SK-N-SH (cell line): ENCODE measurements around the gene PCSK7. TPM values are rescaled to one million over a fixed set of nuclear protein-coding genes. Genes with fewer than 3 reads are reported as not detected.
A peak's percentile ranks its signal among the peaks of the same experiment; 100 is the strongest.

Source experiments
- CTCF ChIA-PET: fragments of 300-600, 350-600 bp; formaldehyde crosslinking; extraction: SDS; loops from one replicate; lab custom pipeline; 2021; lab: Yijun Ruan, JAX
- POLR2A ChIA-PET: fragments of 350-600 bp; sonication (Branson Sonifier 250); formaldehyde crosslinking; extraction: SDS; loops from one replicate; lab custom pipeline; 2020; ENCODE audit warnings: antibody characterized with exemption, inconsistent platforms; lab: Yijun Ruan, JAX
- DNase-seq: peaks from one replicate; pipeline ENCODE4 v3.0.0; 2012
- H2AFZ ChIP-seq: fragments of 200-600 bp; sonication (generic); 2 replicates; pipeline ENCODE4 v1.8.1; 2016; ENCODE audit warnings: antibody characterized with exemption, mild to moderate bottlenecking, low read depth
- H3F3A ChIP-seq: fragments of 200-600 bp; sonication (generic); replicated peaks from 2 replicates; pipeline ENCODE3; 2016; ENCODE audit warnings: antibody characterized with exemption, mild to moderate bottlenecking; ENCODE audit not compliant: insufficient read depth
- H3K27ac ChIP-seq, 2 experiments: fragments of 200-500 bp in 1 of 2; fragments of 200-600 bp in 1 of 2; sonication (Bioruptor generic) in 1 of 2; sonication (generic), shearing (Covaris generic) in 1 of 2; 2 replicates each; pipeline versions ENCODE4 v1.5.1 to v1.6.1; 2014 to 2016; ENCODE audit warnings: low read depth in 2 of 2, inconsistent platforms in 1 of 2, low read length in 1 of 2, mild to moderate bottlenecking in 1 of 2, mixed read lengths in 1 of 2
- H3K27me3 ChIP-seq: fragments of 200-600 bp; sonication (generic), shearing (Covaris generic); 2 replicates; pipeline ENCODE4 v1.6.1; 2016; ENCODE audit warnings: mixed run types; ENCODE audit not compliant: insufficient read depth
- H3K36me3 ChIP-seq, 2 experiments: fragments of 200-500 bp in 1 of 2; fragments of 200-600 bp in 1 of 2; sonication (Bioruptor generic) in 1 of 2; sonication (generic) in 1 of 2; replicated peaks in 1 of 2; 2 replicates each; pipeline versions ENCODE3 to v1.5.1; 2014 to 2016; ENCODE audit warnings: low read length in 1 of 2, mild to moderate bottlenecking in 1 of 2; ENCODE audit not compliant: insufficient read depth in 2 of 2, control insufficient read depth in 1 of 2
- H3K4me1 ChIP-seq, 2 experiments: fragments of 200-500 bp in 1 of 2; fragments of 200-600 bp in 1 of 2; sonication (Bioruptor generic) in 1 of 2; sonication (generic), shearing (Covaris generic) in 1 of 2; 2 replicates each; pipeline versions ENCODE4 v1.5.1 to v1.6.1; 2014 to 2016; ENCODE audit warnings: low read depth in 1 of 2, low read length in 1 of 2, mixed run types in 1 of 2; ENCODE audit not compliant: insufficient read depth in 2 of 2, control insufficient read depth in 1 of 2
- H3K4me2 ChIP-seq: fragments of 200-600 bp; sonication (generic), shearing (Covaris generic); 2 replicates; pipeline ENCODE4 v1.6.1; 2017; ENCODE audit warnings: mixed run types
- H3K4me3 ChIP-seq, 2 experiments: fragments of 200-500 bp in 1 of 2; fragments of 200-600 bp in 1 of 2; sonication (Bioruptor generic) in 1 of 2; sonication (generic), shearing (Covaris generic) in 1 of 2; 2 replicates each; pipeline versions ENCODE4 v1.5.1 to v1.8.1; 2014 to 2016; ENCODE audit warnings: low read depth in 2 of 2, inconsistent platforms in 1 of 2, low read length in 1 of 2, mild to moderate bottlenecking in 1 of 2, mixed read lengths in 1 of 2, moderate library complexity in 1 of 2
- H3K79me2 ChIP-seq: fragments of 200-600 bp; sonication (generic); 2 replicates; pipeline ENCODE4 v1.8.1; 2017; ENCODE audit warnings: mild to moderate bottlenecking; ENCODE audit not compliant: insufficient read depth
- H3K9ac ChIP-seq: fragments of 200-600 bp; sonication (generic); 2 replicates; pipeline ENCODE4 v1.6.1; 2017; ENCODE audit warnings: mixed run types
- H3K9me2 ChIP-seq: fragments of 200-600 bp; sonication (generic); 2 replicates; pipeline ENCODE4 v1.6.1; 2017; ENCODE audit warnings: mixed run types
- H3K9me3 ChIP-seq: fragments of 200-600 bp; sonication (generic); 2 replicates; pipeline ENCODE4 v1.6.1; 2017; ENCODE audit warnings: mixed run types, mild to moderate bottlenecking, moderate library complexity
- H4K20me1 ChIP-seq: fragments of 200-600 bp; sonication (generic); 2 replicates; pipeline ENCODE4 v1.6.1; 2017; ENCODE audit warnings: mild to moderate bottlenecking, mixed run types; ENCODE audit not compliant: insufficient read depth
- CHD2 ChIP-seq: fragments of 150-350 bp; IDR thresholded peaks from 2 replicates; pipeline ENCODE4 v1.6.1; 2018; ENCODE audit warnings: low read length; ENCODE audit not compliant: partially characterized antibody
- ELF1 ChIP-seq: IDR thresholded peaks from 2 replicates; pipeline ENCODE4 v1.4.0; 2012
- EP300 ChIP-seq, 2 experiments: IDR thresholded peaks; 2 replicates each; pipeline versions ENCODE4 v1.4.0 to v1.6.1; 2012; ENCODE audit warnings: borderline replicate concordance in 1 of 2, low read depth in 1 of 2, low read length in 1 of 2
- EZH2phosphoT487 ChIP-seq: fragments of 200-600 bp; sonication (generic); IDR thresholded peaks from 2 replicates; pipeline ENCODE4 v1.6.1; 2017; ENCODE audit warnings: low read depth, mixed run types, mild to moderate bottlenecking, antibody characterized with exemption, moderate library complexity, borderline replicate concordance
- FOSL2 ChIP-seq: IDR thresholded peaks from 2 replicates; pipeline ENCODE4 v1.4.0; 2012; ENCODE audit warnings: low read depth, mild to moderate bottlenecking, moderate library complexity, borderline replicate concordance
- FOXJ3 ChIP-seq: sonication (generic); formaldehyde crosslinking; IDR thresholded peaks from 2 replicates; pipeline ENCODE4 v1.5.1; 2020; ENCODE audit warnings: mild to moderate bottlenecking, missing genetic modification reagents
- FOXM1 ChIP-seq: IDR thresholded peaks from 2 replicates; pipeline ENCODE4 v1.4.0; 2012; ENCODE audit warnings: low read depth, mild to moderate bottlenecking
- GABPA ChIP-seq: IDR thresholded peaks from 2 replicates; pipeline ENCODE4 v1.4.0; 2012; ENCODE audit warnings: low read depth, mild to moderate bottlenecking
- GATA2 ChIP-seq: sonication (generic); formaldehyde crosslinking; IDR thresholded peaks from 2 replicates; pipeline ENCODE4 v1.5.0; 2020; ENCODE audit warnings: mild to moderate bottlenecking, missing genetic modification reagents
- MEF2A ChIP-seq: IDR thresholded peaks from 2 replicates; pipeline ENCODE4 v1.4.0; 2012; ENCODE audit warnings: low read depth, borderline replicate concordance
- PBX3 ChIP-seq: IDR thresholded peaks from 2 replicates; pipeline ENCODE4; 2012
- POLR2AphosphoS5 ChIP-seq: IDR thresholded peaks from 2 replicates; pipeline ENCODE4 v1.6.1; 2012; ENCODE audit warnings: low read depth, low read length
- RCOR1 ChIP-seq: fragments of 150-350 bp; IDR thresholded peaks from 2 replicates; pipeline ENCODE4 v1.6.1; 2017; ENCODE audit warnings: antibody characterized with exemption, low read length
- RFX5 ChIP-seq: IDR thresholded peaks from 2 replicates; pipeline ENCODE4 v1.6.1; 2012; ENCODE audit warnings: mild to moderate bottlenecking, improper control_type of control experiment, low read length
- SMC3 ChIP-seq: IDR thresholded peaks from 2 replicates; pipeline ENCODE4 v1.6.1; 2012; ENCODE audit warnings: low read depth, low read length, improper control_type of control experiment
- TAF1 ChIP-seq: IDR thresholded peaks from 2 replicates; pipeline ENCODE4 v1.6.1; 2012; ENCODE audit warnings: low read depth, mild to moderate bottlenecking, low read length, moderate library complexity, borderline replicate concordance
- TCF12 ChIP-seq: IDR thresholded peaks from 2 replicates; pipeline ENCODE4 v1.4.0; 2012
- TEAD4 ChIP-seq: IDR thresholded peaks from 2 replicates; pipeline ENCODE4 v1.4.0; 2012; ENCODE audit warnings: mild to moderate bottlenecking, borderline replicate concordance; ENCODE audit not compliant: insufficient read depth
- YY1 ChIP-seq: IDR thresholded peaks from 2 replicates; pipeline ENCODE4 v1.4.0; 2012; ENCODE audit warnings: low read depth, mild to moderate bottlenecking
- ZBTB33 ChIP-seq: IDR thresholded peaks from 2 replicates; pipeline ENCODE4 v1.4.0; 2012; ENCODE audit warnings: low read depth, borderline replicate concordance
- WGBS: methylation state at CpG from one replicate; pipeline ENCODE4 v1.1.6; 2017; ENCODE audit warnings: low lambda C conversion rate; 5-methylcytosine and 5-hydroxymethylcytosine counted together
- polyA plus RNA-seq, 3 experiments: library from polyadenylated mRNA; depleted of rRNA; stranded (reverse); fragments of >200 nt; gene quantifications; 2 replicates each; pipeline ENCODE4 v1.2.3, GENCODE V29; 2012

The PCSK7 gene
- polyA plus RNA-seq, 1 of the 3 experiments (the other 2 are of a cell fraction): 49.7 TPM

- WGBS: 93% methylated on average over 17 of the region's 26 CpGs
- CTCF ChIA-PET: interaction anchor here (1.0 kb wide), 1 partner anchor 11 kb away, joined by 3 read pairs; no protein-coding TSS in a partner anchor
- Histone ChIP-seq H3K4me1 (no peaks in the 10 kb centered on the region), H3K27ac (no peak overlapping the region), H3K36me3 (peaks cover 0 to 17% of the 10 kb centered on the region in 2 experiments), H3K4me2 (no peak overlapping the region), H2AFZ (no peak overlapping the region), H3K79me2 (no peaks in the 10 kb centered on the region), H3K9ac (no peak overlapping the region), H3K9me2 (no peaks in the 10 kb centered on the region), H3K4me3 (no peak overlapping the region), H4K20me1 (no peaks in the 10 kb centered on the region), H3F3A (no peaks in the 10 kb centered on the region)
- POLR2A ChIA-PET: no interaction called here
- no peak for DNase-seq
- TF ChIP-seq TCF12 (no peak), PBX3 (no peak), ZBTB33 (no peak), FOXJ3 (no peak), FOSL2 (no peak), ELF1 (no peak), EP300 (IDR thresholded peaks at IDR 0.05; ENCODE audit: borderline replicate concordance in 1 of 2, low read depth in 1 of 2, low read length in 1 of 2) (no peak), MEF2A (no peak)
- TF ChIP-seq, all 33 proteins: peak for 0
- no peaks in the 10 kb centered on the region for H3K9me3 ChIP-seq
- H3K27me3 ChIP-seq: no peaks in the 10 kb centered on the region
These were observed 40.0 kb downstream of the PCSK7 start for GRCh38 chr11:117191680-117192400.

- Histone ChIP-seq H3K79me2 (no peaks in the 10 kb centered on the region), H4K20me1 (no peaks in the 10 kb centered on the region), H3K4me3 (no peak overlapping the region), H3K27me3 (no peaks in the 10 kb centered on the region), H3K36me3 (peaks cover 0 to 17% of the 10 kb centered on the region in 2 experiments), H3K4me2 (no peak overlapping the region), H2AFZ (no peak overlapping the region), H3K9ac (no peak overlapping the region), H3K27ac (no peak overlapping the region), H3K9me3 (no peaks in the 10 kb centered on the region), H3K9me2 (no peaks in the 10 kb centered on the region), H3K4me1 (no peaks in the 10 kb centered on the region), H3F3A (no peaks in the 10 kb centered on the region)
- peak; percentile 13 for DNase-seq
- ChIA-PET POLR2A (no interaction called here), CTCF (interaction anchor here (1.5 kb wide), 1 partner anchor 12 kb away, joined by 3 read pairs; no protein-coding TSS in a partner anchor)
- 80% methylated on average over 6 of the region's 8 CpGs for WGBS
- TF ChIP-seq TAF1 (no peak), FOXJ3 (no peak), RCOR1 (no peak), YY1 (no peak), CHD2 (no peak), POLR2AphosphoS5 (no peak), GATA2 (CRISPR knock-in tag) (no peak), EZH2phosphoT487 (no peak), GABPA (no peak), RFX5 (no peak), EP300 (IDR thresholded peaks at IDR 0.05; ENCODE audit: borderline replicate concordance in 1 of 2, low read depth in 1 of 2, low read length in 1 of 2) (no peak), ZBTB33 (no peak), SMC3 (no peak), FOSL2 (no peak), FOXM1 (no peak), TEAD4 (no peak), PBX3 (no peak)
These were observed 41.8 kb downstream of the PCSK7 start for GRCh38 chr11:117189941-117190544.
